Loucy (cell line): Measurements from ENCODE around the gene XCL2.

Experiments used
- H2AFZ ChIP-seq: fragments of 200-600 bp; sonication (generic); 2 replicates; pipeline ENCODE4 v1.6.0; 2016; ENCODE audit warnings: antibody characterized with exemption, mild to moderate bottlenecking, low read length, moderate library complexity
- H3F3A ChIP-seq: fragments of 200-600 bp; 2 replicates; pipeline ENCODE4 v1.6.0; 2016; ENCODE audit warnings: antibody characterized with exemption, low read depth, mild to moderate bottlenecking
- H3K27me3 ChIP-seq: fragments of 200-600 bp; sonication (generic); 2 replicates; pipeline ENCODE4 v1.6.1; 2014; ENCODE audit warnings: low read length, mild to moderate bottlenecking; ENCODE audit not compliant: insufficient read depth, poor library complexity, severe bottlenecking
- H3K36me3 ChIP-seq: fragments of 200-600 bp; sonication (generic); 2 replicates; pipeline ENCODE4 v1.6.1; 2016; ENCODE audit warnings: low read length; ENCODE audit not compliant: insufficient read depth
- H3K4me1 ChIP-seq: fragments of 200-600 bp; sonication (generic); 2 replicates; pipeline ENCODE4 v1.5.1; 2014; ENCODE audit warnings: low read length, mild to moderate bottlenecking; ENCODE audit not compliant: insufficient read depth, poor library complexity, severe bottlenecking
- H3K4me2 ChIP-seq: fragments of 200-600 bp; sonication (generic); 2 replicates; pipeline ENCODE4 v1.6.0; 2014; ENCODE audit warnings: antibody characterized with exemption, low read length, low read depth, mild to moderate bottlenecking; ENCODE audit not compliant: poor library complexity, severe bottlenecking
- H3K4me3 ChIP-seq: fragments of 200-600 bp; sonication (generic); 2 replicates; pipeline ENCODE4 v1.5.1; 2014; ENCODE audit warnings: low read length, mild to moderate bottlenecking, mixed read lengths; ENCODE audit not compliant: poor library complexity, severe bottlenecking
- H3K79me2 ChIP-seq: fragments of 200-600 bp; sonication (generic); 2 replicates; pipeline ENCODE4 v1.6.1; 2014; ENCODE audit warnings: low read length; ENCODE audit not compliant: insufficient read depth
- H3K9ac ChIP-seq: fragments of 200-600 bp; sonication (generic); 2 replicates; pipeline ENCODE4 v1.6.0; 2014; ENCODE audit warnings: mild to moderate bottlenecking, low read depth, low read length, moderate library complexity; ENCODE audit not compliant: poor library complexity, severe bottlenecking
- H3K9me2 ChIP-seq: fragments of 200-600 bp; sonication (generic); replicated peaks from 2 replicates; pipeline ENCODE4 v1.6.1; 2016; ENCODE audit warnings: low read depth, low read length, mixed read lengths
- H3K9me3 ChIP-seq: fragments of 200-600 bp; sonication (generic); 2 replicates; pipeline ENCODE4 v1.6.1; 2014; ENCODE audit warnings: mild to moderate bottlenecking, antibody characterized with exemption, low read length, low read depth; ENCODE audit not compliant: insufficient read depth
- H4K20me1 ChIP-seq: fragments of 200-600 bp; sonication (generic); 2 replicates; pipeline ENCODE4 v1.6.0; 2014; ENCODE audit warnings: antibody characterized with exemption, low read length, mild to moderate bottlenecking; ENCODE audit not compliant: insufficient read depth, poor library complexity, severe bottlenecking
- CTCF ChIP-seq: fragments of 200-600 bp; sonication (generic); conservative IDR thresholded peaks from 2 replicates; pipeline ENCODE4 v1.5.1; 2014; ENCODE audit warnings: mild to moderate bottlenecking, antibody characterized with exemption, low read length
- EZH2phosphoT487 ChIP-seq: fragments of 200-600 bp; IDR thresholded peaks from 2 replicates; pipeline ENCODE4 v1.6.1; 2018; ENCODE audit warnings: antibody characterized with exemption, mild to moderate bottlenecking, moderate library complexity, borderline replicate concordance

XCL2 gene

DNA sequence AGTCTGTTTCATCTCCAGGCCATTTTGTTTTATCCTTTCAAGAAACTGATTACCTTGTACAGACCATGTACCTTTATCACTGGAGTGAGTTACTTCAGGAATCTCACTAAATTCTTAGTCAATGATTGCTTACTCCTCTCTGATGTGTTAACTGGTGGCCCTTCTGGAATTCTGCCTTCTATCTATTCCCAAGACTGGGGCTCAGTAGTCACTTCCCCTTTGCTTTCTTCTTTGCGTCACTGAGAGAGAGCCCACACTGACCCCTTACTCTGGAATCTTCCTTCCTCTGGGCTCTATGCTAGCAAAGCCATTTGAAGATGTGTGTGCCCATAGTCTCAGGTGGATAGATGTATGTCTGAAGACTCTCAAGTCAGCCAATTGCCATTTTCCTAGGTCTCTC, 34.6 kb downstream of the XCL2 start:
- TF ChIP-seq CTCF (no peak), EZH2phosphoT487 (no peak)
- H4K20me1 ChIP-seq: no peaks in the 10 kb centered on the region
- H3K4me2 ChIP-seq: no peak overlapping the region
- no peak overlapping the region for H3K9ac ChIP-seq
- H3K36me3 ChIP-seq: no peaks in the 10 kb centered on the region
- H3K4me1 ChIP-seq: peaks cover 62% of the 10 kb centered on the region
- no peak overlapping the region for H2AFZ ChIP-seq
- no peak overlapping the region for H3K4me3 ChIP-seq
- H3K9me2 ChIP-seq: no peaks in the 10 kb centered on the region
- no peaks in the 10 kb centered on the region for H3K9me3 ChIP-seq
- H3F3A ChIP-seq: 0 out of 2 replicates have a peak, but pooled peaks cover 3% of the 10 kb centered on the region
- H3K79me2 ChIP-seq: no peaks in the 10 kb centered on the region
- H3K27me3 ChIP-seq: no peaks in the 10 kb centered on the region

DNA sequence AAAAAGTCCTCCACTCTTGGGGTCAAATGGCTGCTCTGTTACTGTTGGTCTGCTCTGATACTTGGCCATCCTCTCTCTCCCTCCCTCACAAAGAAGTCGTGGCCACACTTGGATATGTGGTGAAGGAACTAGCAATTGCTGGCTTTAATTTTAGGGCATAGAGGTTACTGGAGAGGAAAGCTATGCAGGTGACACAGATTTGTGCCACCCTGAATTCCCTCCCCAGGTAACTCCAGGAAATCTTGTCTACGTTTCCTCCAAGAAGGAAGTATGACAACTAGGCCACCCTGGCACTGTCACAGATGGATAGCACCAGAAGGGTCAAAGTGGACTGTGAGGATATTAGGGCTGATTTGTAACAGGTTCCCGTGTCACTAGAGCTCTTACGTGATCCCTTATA, 36.0 kb downstream of the XCL2 start:
- H3K9me3 ChIP-seq: no peaks in the 10 kb centered on the region
- peaks cover 62% of the 10 kb centered on the region for H3K4me1 ChIP-seq
- no peaks in the 10 kb centered on the region for H3K36me3 ChIP-seq
- TF ChIP-seq EZH2phosphoT487 (no peak), CTCF (no peak)
- H3K4me3 ChIP-seq: no peak overlapping the region
- no peaks in the 10 kb centered on the region for H3K9me2 ChIP-seq
- H2AFZ ChIP-seq: no peak overlapping the region
- no peaks in the 10 kb centered on the region for H3K79me2 ChIP-seq
- H3K4me2 ChIP-seq: no peak overlapping the region
- no peaks in the 10 kb centered on the region for H4K20me1 ChIP-seq
- H3F3A ChIP-seq: no peaks in the 10 kb centered on the region
- H3K9ac ChIP-seq: no peak overlapping the region
- H3K27me3 ChIP-seq: no peaks in the 10 kb centered on the region

GRCh38 chr1:168507231-168507630, 36.6 kb downstream of the XCL2 start:
- H3K36me3 ChIP-seq: no peaks in the 10 kb centered on the region
- TF ChIP-seq CTCF: no peak
- no peak for TF ChIP-seq EZH2phosphoT487

More at GRCh38 chr1:168507231-168507630, 36.6 kb downstream of the XCL2 start:
- H3K9me3 ChIP-seq: no peaks in the 10 kb centered on the region
- H3K79me2 ChIP-seq: no peaks in the 10 kb centered on the region
- H3K4me2 ChIP-seq: no peak overlapping the region
- no peaks in the 10 kb centered on the region for H3K27me3 ChIP-seq
- no peak overlapping the region for H3K4me3 ChIP-seq
- no peaks in the 10 kb centered on the region for H4K20me1 ChIP-seq
- no peaks in the 10 kb centered on the region for H3F3A ChIP-seq
- H2AFZ ChIP-seq: no peak overlapping the region
- H3K9me2 ChIP-seq: no peaks in the 10 kb centered on the region
- H3K4me1 ChIP-seq: peaks cover 62% of the 10 kb centered on the region
- no peak overlapping the region for H3K9ac ChIP-seq
